Activated CD4-positive, alpha-beta memory T cell treated with anti-CD3 and anti-CD28 coated beads, Interleukin-2, amount 10 ng/mL, durations not matched to agents 7 days and 5 days (primary cell): ENCODE measurements around the gene PLXNA3. TPM values are rescaled to one million over a fixed set of nuclear protein-coding genes. Genes with fewer than 3 reads are reported as not detected.
A peak's percentile ranks its signal among the peaks of the same experiment; 100 is the strongest.

Source experiments
- CTCF ChIA-PET: fragments of 350-600 bp; sonication (Branson Sonifier 250); formaldehyde crosslinking; loops from one replicate; lab custom pipeline; 2021; ENCODE audit warnings: antibody characterized with exemption, inconsistent platforms; lab: Charles Lee
- POLR2A ChIA-PET: fragments of 350-600 bp; sonication (Branson Sonifier 250); formaldehyde crosslinking; loops from one replicate; lab custom pipeline; 2021; ENCODE audit warnings: antibody characterized with exemption; lab: Charles Lee
- DNase-seq: peaks from one replicate; pipeline ENCODE4 v3.0.0-alpha.2; 2020
- H3K27ac Mint-ChIP-seq: one replicate; pipeline ENCODE4 v1.8.0; 2021; ENCODE audit warnings: mild to moderate bottlenecking, mixed read lengths
- H3K27me3 Mint-ChIP-seq: one replicate; pipeline ENCODE4 v1.8.0; 2021; ENCODE audit warnings: mixed read lengths
- H3K36me3 Mint-ChIP-seq: one replicate; pipeline ENCODE4 v1.8.0; 2021; ENCODE audit warnings: low read depth, mixed read lengths
- H3K4me1 Mint-ChIP-seq: one replicate; pipeline ENCODE4 v1.8.0; 2021; ENCODE audit warnings: mixed read lengths
- H3K4me3 Mint-ChIP-seq: one replicate; pipeline ENCODE4 v1.8.0; 2021; ENCODE audit warnings: mild to moderate bottlenecking, mixed read lengths
- H3K9me3 Mint-ChIP-seq: one replicate; pipeline ENCODE4 v1.8.0; 2021; ENCODE audit warnings: mixed read lengths
- total RNA-seq, 2 experiments: library from RNA; stranded (reverse); gene quantifications; one replicate each; pipeline ENCODE4 v1.2.3, GENCODE V29; 2021

The PLXNA3 gene
- total RNA-seq, 2 experiments from 2014 or later = 49.3 to 52.8 TPM

- no peak overlapping the region for H3K27ac Mint-ChIP-seq
- CTCF ChIA-PET = no interaction called here
- no peak for DNase-seq
- peaks cover 15% of the 10 kb centered on the region for H3K4me1 Mint-ChIP-seq
- no peaks in the 10 kb centered on the region for H3K9me3 Mint-ChIP-seq
- no peaks in the 10 kb centered on the region for H3K36me3 Mint-ChIP-seq
- no peaks in the 10 kb centered on the region for H3K27me3 Mint-ChIP-seq
- POLR2A ChIA-PET = interaction anchor here (1.6 kb wide), 1 partner anchor 90 kb away, joined by 4 read pairs; no protein-coding TSS in a partner anchor
- no peak overlapping the region for H3K4me3 Mint-ChIP-seq
Measured at GRCh38 chrX:154519389-154519788, 61.3 kb downstream of the PLXNA3 start.

DNA sequence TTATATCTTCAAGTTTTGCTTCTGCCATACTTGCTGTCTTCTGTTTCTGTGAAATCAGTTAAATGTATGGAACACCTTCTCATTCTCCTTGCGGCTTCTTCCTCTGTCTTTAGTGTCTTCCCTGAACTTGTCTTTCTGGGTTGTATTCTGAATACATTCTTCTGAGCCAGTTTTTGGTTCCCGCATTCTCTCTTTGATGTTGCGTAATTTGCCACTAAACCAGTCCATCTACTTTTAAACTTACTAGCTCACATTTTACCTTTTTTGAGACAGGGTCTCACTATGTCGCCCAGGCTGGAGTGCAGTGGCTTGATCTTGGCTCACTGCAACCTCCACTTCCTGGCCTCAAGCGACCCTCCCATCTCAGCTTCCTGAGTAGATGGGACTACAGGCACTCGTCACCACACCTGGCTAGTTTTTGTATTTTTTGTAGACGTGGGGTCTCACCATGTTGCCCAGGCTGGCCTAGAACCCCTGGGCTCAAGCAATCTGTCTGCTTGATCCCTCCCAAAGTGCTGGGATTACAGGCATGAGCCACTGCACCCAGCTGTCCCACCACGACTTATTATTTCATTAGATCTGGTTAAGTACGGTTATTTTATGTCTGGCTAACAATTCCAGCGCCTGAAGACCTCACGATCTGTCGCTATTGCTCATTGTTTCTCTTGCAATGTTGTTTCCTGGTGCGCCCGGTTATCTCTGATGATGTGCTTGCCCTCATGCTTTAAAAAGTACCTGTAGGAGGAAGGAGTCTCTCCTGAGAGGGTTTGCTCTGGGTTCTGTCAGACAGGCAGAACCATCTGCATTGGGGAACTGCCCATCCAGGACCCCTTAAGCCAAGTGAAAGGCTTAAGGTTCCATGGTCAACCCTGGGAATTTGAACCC, 67.8 kb downstream of the PLXNA3 start:
- H3K4me3 Mint-ChIP-seq = no peak overlapping the region
- CTCF ChIA-PET = interaction anchor here (0.9 to 1.7 kb wide), 2 partner anchors 35 to 127 kb away, joined by 3 to 8 read pairs; partner anchors contain the start of genes RPL10 and SLC10A3
- POLR2A ChIA-PET = interaction anchor here (1.1 to 1.5 kb wide), 4 partner anchors 9 to 36 kb away, joined by 3 to 7 read pairs (median 4); partner anchors contain the start of gene SLC10A3

GRCh38 chrX:154526901-154527675, 69.0 kb downstream of the PLXNA3 start:
- POLR2A ChIA-PET = interaction anchor here (1.1 to 1.5 kb wide), 8 partner anchors 10 to 129 kb away, joined by 3 to 8 read pairs (median 6); partner anchors contain the start of genes FAM3A, RPL10 and SLC10A3
- peaks cover 5% of the 10 kb centered on the region for H3K36me3 Mint-ChIP-seq
- H3K27me3 Mint-ChIP-seq = no peaks in the 10 kb centered on the region
- CTCF ChIA-PET = interaction anchor here (0.8 to 1.8 kb wide), 9 partner anchors 11 to 546 kb away, joined by 3 to 21 read pairs (median 4); partner anchors contain the start of genes FAM3A, RPL10 and SLC10A3
- H3K9me3 Mint-ChIP-seq = no peaks in the 10 kb centered on the region
- DNase-seq = peak; percentile 73
- peaks cover 23% of the 10 kb centered on the region for H3K4me1 Mint-ChIP-seq
- no peak overlapping the region for H3K4me3 Mint-ChIP-seq
- peak overlapping the region; percentile 53 for H3K27ac Mint-ChIP-seq

More for the DNA sequence above, 67.8 kb downstream of the PLXNA3 start:
- Mint-ChIP-seq H3K36me3 (peaks cover under 1% of the 10 kb centered on the region), H3K4me1 (peaks cover 23% of the 10 kb centered on the region), H3K27ac (no peak overlapping the region), H3K9me3 (no peaks in the 10 kb centered on the region), H3K27me3 (no peaks in the 10 kb centered on the region)
- DNase-seq = no peak

Other genes with a start within 250 kb of the PLXNA3 start
- not detected for gene OPN1MW2, start 238.5 kb upstream of the PLXNA3 start, total RNA-seq
- gene OPN1MW3, start 200.7 kb upstream of the PLXNA3 start, total RNA-seq = not detected
- gene TEX28, start 163.2 kb upstream of the PLXNA3 start, total RNA-seq = not detected
- gene TKTL1, start 162.5 kb upstream of the PLXNA3 start, total RNA-seq = 1 to 10 TPM in 1 of 2 experiments, under 1 TPM in 1; 0.85 to 2.0 TPM
- 1,000 to 10,000 TPM; 1,571 to 1,579 TPM for gene FLNA, start 83.6 kb upstream of the PLXNA3 start, total RNA-seq
- 10 to 100 TPM; 65.5 to 66.0 TPM for gene EMD, start 79.0 kb upstream of the PLXNA3 start, total RNA-seq
- 1,000 to 10,000 TPM; 2,958 to 2,962 TPM for gene RPL10, start 59.9 kb upstream of the PLXNA3 start, total RNA-seq
- gene DNASE1L1, start 49.0 kb upstream of the PLXNA3 start, total RNA-seq = 10 to 100 TPM; 23.3 to 23.7 TPM
- 10 to 100 TPM; 93.7 to 93.9 TPM for gene TAFAZZIN, start 46.7 kb upstream of the PLXNA3 start, total RNA-seq
- 10 to 100 TPM; 52.3 to 53.2 TPM for gene ATP6AP1, start 29.6 kb upstream of the PLXNA3 start, total RNA-seq
- 100 to 1,000 TPM; 114 to 117 TPM for gene GDI1, start 21.1 kb upstream of the PLXNA3 start, total RNA-seq
- 10 to 100 TPM; 62.4 to 65.4 TPM for gene FAM50A, start 14.1 kb upstream of the PLXNA3 start, total RNA-seq
- 10 to 100 TPM; 28.1 to 29.9 TPM for gene LAGE3, start 21.0 kb downstream of the PLXNA3 start, total RNA-seq
- 10 to 100 TPM; 44.5 to 47.3 TPM for gene UBL4A, start 28.3 kb downstream of the PLXNA3 start, total RNA-seq
- 10 to 100 TPM; 27.0 to 27.6 TPM for gene SLC10A3, start 32.3 kb downstream of the PLXNA3 start, total RNA-seq
- gene FAM3A, start 58.0 kb downstream of the PLXNA3 start, total RNA-seq = 10 to 100 TPM; 24.9 to 29.0 TPM
- 10 to 100 TPM; 62.7 to 64.4 TPM for gene G6PD, start 88.6 kb downstream of the PLXNA3 start, total RNA-seq
- gene IKBKG, start 89.3 kb downstream of the PLXNA3 start, total RNA-seq = 10 to 100 TPM; 51.9 to 54.0 TPM
- gene CTAG1A, start 126.9 kb downstream of the PLXNA3 start, total RNA-seq = not detected
- gene CTAG1B, start 161.0 kb downstream of the PLXNA3 start, total RNA-seq = not detected
- gene CTAG2, start 195.3 kb downstream of the PLXNA3 start, total RNA-seq = not detected